ENCODE measurements around the gene LAPTM4A. TPM values are rescaled to one million over a fixed set of nuclear protein-coding genes. Genes with fewer than 3 reads are reported as not detected.

LAPTM4A gene
- total and polyA plus RNA-seq, 2 experiments from 2014 or later: 255 to 455 TPM

- Histone ChIP-seq H3K79me2 (peaks cover 99% of the 10 kb centered on the region), H3K36me3 (replicated peaks; ENCODE audit: insufficient read depth, low read depth) (no peaks in the 10 kb centered on the region), H3K27me3 (no peaks in the 10 kb centered on the region), H2AFZ (no peak overlapping the region), H3K4me3 (no peak overlapping the region), H3K4me1 (ENCODE audit: insufficient read depth) (peaks cover 24% of the 10 kb centered on the region), H3K9me2 (replicated peaks; ENCODE audit: insufficient read depth) (no peaks in the 10 kb centered on the region), H3K9me3 (ENCODE audit: low read depth) (no peaks in the 10 kb centered on the region), H4K20me1 (ENCODE audit: insufficient read depth, poor library complexity, severe bottlenecking) (peaks cover 87% of the 10 kb centered on the region), H3K27ac (no peak overlapping the region), H3K4me2 (no peak overlapping the region)
- no peak for DNase-seq (ENCODE audit: low spot score)
- TF ChIP-seq EZH2 (IDR thresholded peaks at IDR 0.05; ENCODE audit: borderline replicate concordance) (no peak), EZH2phosphoT487 (IDR thresholded peaks at IDR 0.05; ENCODE audit: low read depth, severe bottlenecking, unreplicated experiment) (no peak), CTCF (IDR thresholded peaks at IDR 0.05; ENCODE audit: poor library complexity) (no peak)
- 78% methylated on average over 8 of the region's 8 CpGs for WGBS (ENCODE audit: low lambda C conversion rate, missing lambda C conversion rate)
Measured at GRCh38 chr2:20040489-20041172, 10.8 kb downstream of the LAPTM4A start.

- H4K20me1 ChIP-seq (ENCODE audit: insufficient read depth, poor library complexity, severe bottlenecking): peaks cover 68% of the 10 kb centered on the region
- H2AFZ ChIP-seq: no peak overlapping the region
- H3K4me2 ChIP-seq: no peak overlapping the region
- H3K9me2 ChIP-seq (replicated peaks; ENCODE audit: insufficient read depth): no peaks in the 10 kb centered on the region
- H3K36me3 ChIP-seq (replicated peaks; ENCODE audit: insufficient read depth, low read depth): peaks cover 4% of the 10 kb centered on the region
- H3K9me3 ChIP-seq (ENCODE audit: low read depth): no peaks in the 10 kb centered on the region
- no peaks in the 10 kb centered on the region for H3K27me3 ChIP-seq
- DNase-seq (ENCODE audit: low spot score): no peak
- H3K4me3 ChIP-seq: no peak overlapping the region
- no peak overlapping the region for H3K27ac ChIP-seq
- whole genome bisulfite sequencing (ENCODE audit: low lambda C conversion rate, missing lambda C conversion rate): 83% methylated on average over 2 of the region's 2 CpGs
- H3K4me1 ChIP-seq (ENCODE audit: insufficient read depth): peaks cover 11% of the 10 kb centered on the region
- no peak for TF ChIP-seq EZH2 (IDR thresholded peaks at IDR 0.05; ENCODE audit: borderline replicate concordance)
- no peak for TF ChIP-seq CTCF (IDR thresholded peaks at IDR 0.05; ENCODE audit: poor library complexity)
- TF ChIP-seq EZH2phosphoT487 (IDR thresholded peaks at IDR 0.05; ENCODE audit: low read depth, severe bottlenecking, unreplicated experiment): no peak
- peaks cover 83% of the 10 kb centered on the region for H3K79me2 ChIP-seq
Measured at GRCh38 chr2:20037660-20038059, 13.8 kb downstream of the LAPTM4A start.

- Histone ChIP-seq H3K4me2 (no peak overlapping the region), H3K27ac (no peak overlapping the region), H3K9me3 (ENCODE audit: low read depth) (no peaks in the 10 kb centered on the region), H3K9me2 (replicated peaks; ENCODE audit: insufficient read depth) (no peaks in the 10 kb centered on the region), H2AFZ (no peak overlapping the region), H3K27me3 (no peaks in the 10 kb centered on the region), H4K20me1 (ENCODE audit: insufficient read depth, poor library complexity, severe bottlenecking) (peaks cover 53% of the 10 kb centered on the region), H3K36me3 (replicated peaks; ENCODE audit: insufficient read depth, low read depth) (peaks cover 4% of the 10 kb centered on the region), H3K4me3 (no peak overlapping the region), H3K79me2 (peaks cover 71% of the 10 kb centered on the region), H3K4me1 (ENCODE audit: insufficient read depth) (no peaks in the 10 kb centered on the region)
- TF ChIP-seq CTCF (IDR thresholded peaks at IDR 0.05; ENCODE audit: poor library complexity) (no peak), EZH2 (IDR thresholded peaks at IDR 0.05; ENCODE audit: borderline replicate concordance) (no peak), EZH2phosphoT487 (IDR thresholded peaks at IDR 0.05; ENCODE audit: low read depth, severe bottlenecking, unreplicated experiment) (no peak)
- DNase-seq (ENCODE audit: low spot score): no peak
- 79% methylated on average over 4 of the region's 4 CpGs for WGBS (ENCODE audit: low lambda C conversion rate, missing lambda C conversion rate)
Measured at GRCh38 chr2:20035955-20036666, 15.3 kb downstream of the LAPTM4A start.
